Large intestine (tissue), 12 donors: ENCODE results near the gene COX7A2L. TPM values are rescaled to one million over a fixed set of nuclear protein-coding genes. Genes with fewer than 3 reads are reported as not detected.
"Not testable (repeated sequence)": the region's sequence is repeated elsewhere in the genome, so short reads cannot be mapped to it uniquely, and the experiment has no call there.

Source experiments
- DNase-seq, 2 donors: peaks; one replicate each; pipeline versions ENCODE4 v3.0.0 to v3.0.0-alpha.2; 2013
- H3K27ac ChIP-seq: one replicate; pipeline ENCODE4 v1.5.1; 2013; ENCODE audit warnings: low read length
- H3K27me3 ChIP-seq: 2 replicates; pipeline ENCODE4 v1.6.1; 2013; ENCODE audit warnings: low read length; ENCODE audit not compliant: control insufficient read depth, insufficient read depth
- H3K36me3 ChIP-seq: 2 replicates; pipeline ENCODE4 v1.6.1; 2013; ENCODE audit warnings: low read length; ENCODE audit not compliant: control insufficient read depth, insufficient read depth
- H3K4me1 ChIP-seq: one replicate; pipeline ENCODE4 v1.6.1; 2013; ENCODE audit warnings: low read length; ENCODE audit not compliant: control insufficient read depth, insufficient read depth
- H3K4me3 ChIP-seq: one replicate; pipeline ENCODE4 v1.5.1; 2013; ENCODE audit warnings: low read length
- H3K9me3 ChIP-seq: one replicate; pipeline ENCODE4 v1.6.1; 2013; ENCODE audit warnings: mild to moderate bottlenecking, low read depth, low read length, moderate library complexity; ENCODE audit not compliant: control insufficient read depth
- whole genome bisulfite sequencing: methylation state at CpG from one replicate; pipeline ENCODE4 v1.1.5; 2013; ENCODE audit warnings: low lambda C conversion rate; ENCODE audit not compliant: insufficient coverage; 5-methylcytosine and 5-hydroxymethylcytosine counted together
- long read RNA-seq, 11 donors: transcript quantifications; one replicate each; lab custom pipeline, GENCODE V29; 2026
- polyA plus RNA-seq: library from polyadenylated mRNA; unstranded; fragments of 120-200 nt; gene quantifications from one replicate; pipeline ENCODE4 v1.2.1, GENCODE V29; 2013

COX7A2L gene
- 342 TPM for polyA plus RNA-seq
- long read RNA-seq, donor 1, transcript COX7A2L-201 (3 exons, 1,112 nt), result major isoform, 115 of 158 reads
- long read RNA-seq, donor 1, partial matches to known transcripts, result 29 of 158 reads
- long read RNA-seq, donor 1, other reads (novel, unspliced or antisense), result 12 of 158 reads
- long read RNA-seq, donor 2, transcript COX7A2L-201 (3 exons, 1,112 nt), result major isoform, 236 of 375 reads
- long read RNA-seq, donor 2, transcript COX7A2L-204 (2 exons, 540 nt), result minor isoform, 9 of 375 reads
- long read RNA-seq, donor 2, partial matches to known transcripts, result 98 of 375 reads
- long read RNA-seq, donor 2, other reads (novel, unspliced or antisense), result 32 of 375 reads
- long read RNA-seq, donor 3, result 0 reads
- long read RNA-seq, donor 4, transcript COX7A2L-201 (3 exons, 1,112 nt), result major isoform, 27 of 28 reads
- long read RNA-seq, donor 4, partial matches to known transcripts, result 0 of 28 reads
- long read RNA-seq, donor 4, other reads (novel, unspliced or antisense), result 0 of 28 reads
- long read RNA-seq, donor 5, transcript COX7A2L-201 (3 exons, 1,112 nt), result major isoform, 64 of 82 reads
- long read RNA-seq, donor 5, partial matches to known transcripts, result 11 of 82 reads
- long read RNA-seq, donor 5, other reads (novel, unspliced or antisense), result 7 of 82 reads
- long read RNA-seq, donor 6, transcript COX7A2L-201 (3 exons, 1,112 nt), result major isoform, 163 of 221 reads
- long read RNA-seq, donor 6, transcript COX7A2L-204 (2 exons, 540 nt), result minor isoform, 5 of 221 reads
- long read RNA-seq, donor 6, partial matches to known transcripts, result 39 of 221 reads
- long read RNA-seq, donor 6, other reads (novel, unspliced or antisense), result 14 of 221 reads
- long read RNA-seq, donor 7, transcript COX7A2L-201 (3 exons, 1,112 nt), result major isoform, 57 of 95 reads
- long read RNA-seq, donor 7, transcript COX7A2L-204 (2 exons, 540 nt), result minor isoform, 5 of 95 reads
- long read RNA-seq, donor 7, partial matches to known transcripts, result 26 of 95 reads
- long read RNA-seq, donor 7, other reads (novel, unspliced or antisense), result 7 of 95 reads
- long read RNA-seq, donor 8, transcript COX7A2L-204 (2 exons, 540 nt), result minor isoform, 7 of 346 reads
- long read RNA-seq, donor 8, transcript COX7A2L-201 (3 exons, 1,112 nt), result major isoform, 240 of 346 reads
- long read RNA-seq, donor 8, partial matches to known transcripts, result 99 of 346 reads
- long read RNA-seq, donor 8, other reads (novel, unspliced or antisense), result 0 of 346 reads
- long read RNA-seq, donor 9, transcript COX7A2L-201 (3 exons, 1,112 nt), result major isoform, 346 of 466 reads
- long read RNA-seq, donor 9, transcript COX7A2L-204 (2 exons, 540 nt), result minor isoform, 13 of 466 reads
- long read RNA-seq, donor 9, partial matches to known transcripts, result 75 of 466 reads
- long read RNA-seq, donor 9, other reads (novel, unspliced or antisense), result 32 of 466 reads
- long read RNA-seq, donor 10, transcript COX7A2L-201 (3 exons, 1,112 nt), result major isoform, 240 of 306 reads
- long read RNA-seq, donor 10, partial matches to known transcripts, result 37 of 306 reads
- long read RNA-seq, donor 10, other reads (novel, unspliced or antisense), result 24 of 306 reads
- long read RNA-seq, donor 11, transcript COX7A2L-201 (3 exons, 1,112 nt), result major isoform, 138 of 297 reads
- long read RNA-seq, donor 11, partial matches to known transcripts, result 121 of 297 reads
- long read RNA-seq, donor 11, other reads (novel, unspliced or antisense), result 34 of 297 reads

GRCh38 chr2:42360890-42361727, at the start of gene COX7A2L:
Gene COX7A2L, minus strand, starts transcription at chr2:42361217. Its CDS starts 56 bp downstream, at chr2:42361161.
- no peaks in the 10 kb centered on the region for H3K27me3 ChIP-seq
- no peaks in the 10 kb centered on the region for H3K9me3 ChIP-seq
- no CpG with 5 or more reads among the region's 61 CpGs for WGBS
- H3K27ac ChIP-seq, result peak within 1 kb of the TSS; percentile 94
- H3K4me1 ChIP-seq, result peaks cover 11% of the 10 kb centered on the region
- peak within 1 kb of the TSS; percentile 88 for H3K4me3 ChIP-seq
- DNase-seq, result peak; percentile 97 to 99
- H3K36me3 ChIP-seq, result peaks cover 3% of the 10 kb centered on the region

GRCh38 chr2:42408009-42408408, 47.0 kb upstream of the COX7A2L start:
- DNase-seq, result no peak
- no peak overlapping the region for H3K27ac ChIP-seq
- H3K4me1 ChIP-seq, result peaks cover 15% of the 10 kb centered on the region
- no peak overlapping the region for H3K4me3 ChIP-seq
- no peaks in the 10 kb centered on the region for H3K36me3 ChIP-seq
- peaks cover 9% of the 10 kb centered on the region for H3K9me3 ChIP-seq
- H3K27me3 ChIP-seq, result no peaks in the 10 kb centered on the region
- WGBS, result no CpG with 5 or more reads among the region's 8 CpGs

GRCh38 chr2:42407476-42407875, 46.5 kb upstream of the COX7A2L start:
- Histone ChIP-seq H3K9me3 (peaks cover 9% of the 10 kb centered on the region), H3K4me1 (peaks cover 15% of the 10 kb centered on the region), H3K27ac (no peak overlapping the region), H3K4me3 (no peak overlapping the region), H3K36me3 (no peaks in the 10 kb centered on the region), H3K27me3 (no peaks in the 10 kb centered on the region)
- DNase-seq, result no peak
- WGBS, result no CpG with 5 or more reads among the region's 6 CpGs

- Histone ChIP-seq H3K36me3 (no peaks in the 10 kb centered on the region), H3K27ac (no peak overlapping the region), H3K27me3 (no peaks in the 10 kb centered on the region), H3K9me3 (peaks cover 9% of the 10 kb centered on the region), H3K4me3 (no peak overlapping the region), H3K4me1 (no peaks in the 10 kb centered on the region)
- DNase-seq, result no peak
- WGBS, result no CpG with 5 or more reads among the region's 4 CpGs
Measured at GRCh38 chr2:42404676-42405075, 43.7 kb upstream of the COX7A2L start.

GRCh38 chr2:42401773-42402172, 40.8 kb upstream of the COX7A2L start:
- H3K4me3 ChIP-seq, result no peak overlapping the region
- WGBS, result no CpG with 5 or more reads among the region's 6 CpGs
- no peaks in the 10 kb centered on the region for H3K9me3 ChIP-seq
- H3K36me3 ChIP-seq, result no peaks in the 10 kb centered on the region
- no peak overlapping the region for H3K27ac ChIP-seq
- H3K27me3 ChIP-seq, result no peaks in the 10 kb centered on the region
- no peak for DNase-seq
- no peaks in the 10 kb centered on the region for H3K4me1 ChIP-seq

GRCh38 chr2:42398052-42398451, 37.0 kb upstream of the COX7A2L start:
- 95% methylated on average over 4 of the region's 11 CpGs for WGBS
- H3K4me3 ChIP-seq, H3K36me3 ChIP-seq, H3K27ac ChIP-seq, H3K4me1 ChIP-seq, H3K9me3 ChIP-seq, DNase-seq, H3K27me3 ChIP-seq: not testable (repeated sequence)

GRCh38 chr2:42393320-42393719, 32.3 kb upstream of the COX7A2L start:
- H3K27me3 ChIP-seq, H3K27ac ChIP-seq, H3K36me3 ChIP-seq, H3K4me3 ChIP-seq, H3K9me3 ChIP-seq, DNase-seq, H3K4me1 ChIP-seq: not testable (repeated sequence)
- no CpG with 5 or more reads among the region's 3 CpGs for WGBS

GRCh38 chr2:42392191-42392590, 31.2 kb upstream of the COX7A2L start:
- H3K4me1 ChIP-seq, result no peaks in the 10 kb centered on the region
- no peak for DNase-seq
- no peak overlapping the region for H3K27ac ChIP-seq
- H3K36me3 ChIP-seq, result no peaks in the 10 kb centered on the region
- H3K4me3 ChIP-seq, result no peak overlapping the region
- WGBS, result no CpG with 5 or more reads among the region's 1 CpG
- no peaks in the 10 kb centered on the region for H3K27me3 ChIP-seq
- no peaks in the 10 kb centered on the region for H3K9me3 ChIP-seq

GRCh38 chr2:42390401-42390969, 29.5 kb upstream of the COX7A2L start:
- no peak for DNase-seq
- H3K9me3 ChIP-seq, result no peaks in the 10 kb centered on the region
- H3K4me3 ChIP-seq, result no peak overlapping the region
- H3K4me1 ChIP-seq, result no peaks in the 10 kb centered on the region
- H3K27me3 ChIP-seq, result no peaks in the 10 kb centered on the region
- H3K36me3 ChIP-seq, result no peaks in the 10 kb centered on the region
- no peak overlapping the region for H3K27ac ChIP-seq
- no CpG with 5 or more reads among the region's 5 CpGs for WGBS
